IMR-90 (cell line): ENCODE measurements around the gene ATG5. TPM values are rescaled to one million over a fixed set of nuclear protein-coding genes. Genes with fewer than 3 reads are reported as not detected.
A peak's percentile ranks its signal among the peaks of the same experiment; 100 is the strongest.

Experiments used
- ATAC-seq: fragments of 200-7000 bp; cut with Tn5 transposase; 2 replicates; pipeline ENCODE4 v1.9.1; 2020; ENCODE audit warnings: low read depth, mild to moderate bottlenecking, moderate library complexity
- BruUV-seq: library from RNA; stranded (reverse); fragments of 400-500 nt; replicated peaks from 2 replicates; lab custom pipeline; 2021; lab: Mats Ljungman, UMichigan
- CTCF ChIA-PET: fragments of 300-600 bp; formaldehyde crosslinking; extraction: SDS; loops from one replicate; lab custom pipeline; 2021; ENCODE audit warnings: antibody characterized with exemption; lab: Yijun Ruan, JAX
- POLR2A ChIA-PET: fragments of 300-600 bp; sonication (Branson Sonifier 250); formaldehyde crosslinking; loops from one replicate; lab custom pipeline; 2022; ENCODE audit warnings: antibody characterized with exemption; ENCODE audit not compliant: unreplicated experiment; lab: Charles Lee
- DNase-seq: peaks from one replicate; pipeline ENCODE4 v3.0.0; 2013
- H2AFZ ChIP-seq: replicated peaks from 2 replicates; pipeline ENCODE3; 2013; ENCODE audit warnings: low read length, mild to moderate bottlenecking; ENCODE audit not compliant: poor library complexity
- H2AK5ac ChIP-seq: 2 replicates; pipeline ENCODE4 v1.6.1; 2013; ENCODE audit warnings: low read depth, low read length, inconsistent platforms
- H2AK9ac ChIP-seq: replicated peaks from 2 replicates; pipeline ENCODE3; 2013; ENCODE audit warnings: mild to moderate bottlenecking, low read depth, low read length, moderate library complexity; ENCODE audit not compliant: poor library complexity
- H2BK120ac ChIP-seq: 2 replicates; pipeline ENCODE4 v1.6.1; 2013; ENCODE audit warnings: low read depth, low read length, inconsistent platforms
- H2BK15ac ChIP-seq: 3 replicates; pipeline ENCODE4 v1.6.1; 2013; ENCODE audit warnings: low read depth, low read length, inconsistent platforms
- H2BK20ac ChIP-seq: 2 replicates; pipeline ENCODE4 v1.6.1; 2013; ENCODE audit warnings: low read depth, mild to moderate bottlenecking, inconsistent platforms, low read length, moderate library complexity
- H2BK5ac ChIP-seq: 2 replicates; pipeline ENCODE4 v1.6.1; 2013; ENCODE audit warnings: mild to moderate bottlenecking, low read depth, low read length, inconsistent platforms; ENCODE audit not compliant: poor library complexity, severe bottlenecking
- H3K14ac ChIP-seq: replicated peaks from 2 replicates; pipeline ENCODE4 v1.6.1; 2013; ENCODE audit warnings: low read depth, low read length, inconsistent platforms
- H3K18ac ChIP-seq: 2 replicates; pipeline ENCODE4 v1.6.1; 2013; ENCODE audit warnings: low read depth, low read length, control low read depth
- H3K23ac ChIP-seq: 2 replicates; pipeline ENCODE4 v1.6.1; 2013; ENCODE audit warnings: low read depth, low read length, inconsistent platforms
- H3K27ac ChIP-seq: 2 replicates; pipeline ENCODE4 v1.5.1; 2013; ENCODE audit warnings: mild to moderate bottlenecking, control low read depth, low read length; ENCODE audit not compliant: insufficient read depth
- H3K27me3 ChIP-seq: 2 replicates; pipeline ENCODE4 v1.6.1; 2013; ENCODE audit warnings: low read length; ENCODE audit not compliant: control insufficient read depth, insufficient read depth
- H3K36me3 ChIP-seq: 2 replicates; pipeline ENCODE4 v1.6.1; 2013; ENCODE audit warnings: low read length, mixed read lengths; ENCODE audit not compliant: control insufficient read depth, insufficient read depth
- H3K4ac ChIP-seq: 2 replicates; pipeline ENCODE4 v1.6.1; 2013; ENCODE audit warnings: low read depth, low read length, inconsistent platforms
- H3K4me1 ChIP-seq: 2 replicates; pipeline ENCODE4 v1.6.1; 2013; ENCODE audit warnings: low read length, mixed read lengths; ENCODE audit not compliant: control insufficient read depth, insufficient read depth
- H3K4me2 ChIP-seq: 2 replicates; pipeline ENCODE4 v1.6.1; 2013; ENCODE audit warnings: low read depth, mild to moderate bottlenecking, control low read depth, low read length, moderate library complexity
- H3K4me3 ChIP-seq: 2 replicates; pipeline ENCODE4 v1.5.1; 2013; ENCODE audit warnings: low read depth, mild to moderate bottlenecking, control low read depth, low read length, moderate library complexity; ENCODE audit not compliant: insufficient read depth
- H3K56ac ChIP-seq: 2 replicates; pipeline ENCODE4 v1.6.1; 2013; ENCODE audit warnings: low read length, inconsistent platforms; ENCODE audit not compliant: insufficient read depth; ENCODE audit errors: extremely low read depth
- H3K79me1 ChIP-seq, 2 experiments: 2 replicates each; pipeline ENCODE4 v1.6.1; 2013; ENCODE audit warnings: low read length in 2 of 2, inconsistent platforms in 1 of 2, low read depth in 1 of 2
- H3K9ac ChIP-seq: 2 replicates; pipeline ENCODE4 v1.6.1; 2013; ENCODE audit warnings: low read depth, low read length, control low read depth
- H3K9me1 ChIP-seq: 2 replicates; pipeline ENCODE4 v1.6.1; 2013; ENCODE audit warnings: low read length, inconsistent platforms; ENCODE audit not compliant: insufficient read depth
- H3K9me3 ChIP-seq: 2 replicates; pipeline ENCODE4 v1.6.1; 2013; ENCODE audit warnings: low read length; ENCODE audit not compliant: control insufficient read depth, insufficient read depth
- H4K20me1 ChIP-seq: 2 replicates; pipeline ENCODE4 v1.6.1; 2013; ENCODE audit warnings: low read length, inconsistent platforms; ENCODE audit not compliant: insufficient read depth
- H4K5ac ChIP-seq: 2 replicates; pipeline ENCODE4 v1.6.1; 2013; ENCODE audit warnings: mild to moderate bottlenecking, low read depth, low read length, control low read depth
- H4K8ac ChIP-seq, 2 experiments: 2 replicates each; pipeline ENCODE4 v1.6.1; 2013; ENCODE audit warnings: low read depth in 2 of 2, low read length in 2 of 2, control low read depth in 1 of 2, inconsistent platforms in 1 of 2
- H4K91ac ChIP-seq: 2 replicates; pipeline ENCODE4 v1.6.1; 2013; ENCODE audit warnings: low read depth, low read length, inconsistent platforms; ENCODE audit not compliant: insufficient read depth
- CEBPB ChIP-seq: IDR thresholded peaks from 2 replicates; pipeline ENCODE4 v1.6.1; 2012; ENCODE audit warnings: low read depth, low read length, improper control_type of control experiment
- FOS ChIP-seq: fragments of 150-350 bp; IDR thresholded peaks from 2 replicates; pipeline ENCODE4 v1.6.1; 2016; ENCODE audit warnings: low read depth, low read length
- RAD21 ChIP-seq: IDR thresholded peaks from 2 replicates; pipeline ENCODE4 v1.6.1; 2012; ENCODE audit warnings: low read length, improper control_type of control experiment
- RFX5 ChIP-seq: IDR thresholded peaks from 2 replicates; pipeline ENCODE4 v1.8.0; 2012; ENCODE audit warnings: low read depth, mild to moderate bottlenecking, low read length, moderate library complexity
- SMC3 ChIP-seq: fragments of 150-350 bp; IDR thresholded peaks from 2 replicates; pipeline ENCODE4 v1.6.1; 2016; ENCODE audit warnings: low read depth, mild to moderate bottlenecking, antibody characterized with exemption, low read length, moderate library complexity
- WGBS, 2 experiments: methylation state at CpG; one replicate each; pipeline versions ENCODE4 v1.1.5 to v1.1.7; 2013; ENCODE audit warnings: missing lambda C conversion rate in 2 of 2; ENCODE audit not compliant: insufficient read length in 1 of 2; ENCODE audit errors: extremely low coverage in 2 of 2; 5-methylcytosine and 5-hydroxymethylcytosine counted together
- dilution Hi-C: fragments of 300-500 bp; cut with HindIII; formaldehyde crosslinking; loops from one replicate; pipeline ENCODE4 v1.14.3; 2018; ENCODE audit warnings: low sequenced_read_pairs; ENCODE audit not compliant: unreplicated experiment
- in situ Hi-C: fragments of 300-500 bp; cut with MboI; formaldehyde crosslinking; loops from 3 replicates; pipeline ENCODE4 v1.14.3; 2019; ENCODE audit warnings: low sequenced_read_pairs, inconsistent platforms, mixed read lengths
- intact Hi-C: fragments of 100-400 bp; cut with micrococcal nuclease; formaldehyde crosslinking; loops from 2 replicates; pipeline ENCODE4 v1.10.0; 2022
- polyA plus RNA-seq, 3 experiments: library from polyadenylated mRNA; depleted of rRNA; stranded (reverse); fragments of >200 nt; gene quantifications; 2 replicates each; pipeline ENCODE4 v1.2.3, GENCODE V29; 2012; ENCODE audit warnings: low replicate concordance in 1 of 3
- total RNA-seq: library from RNA; depleted of rRNA; stranded (reverse); fragments of >200 nt; gene quantifications from 2 replicates; pipeline ENCODE4 v1.2.3, GENCODE V29; 2012

The ATG5 gene
- total and polyA plus RNA-seq, 2 of the 4 experiments (the other 2 are of a cell fraction) = 13.5 to 28.0 TPM

DNA sequence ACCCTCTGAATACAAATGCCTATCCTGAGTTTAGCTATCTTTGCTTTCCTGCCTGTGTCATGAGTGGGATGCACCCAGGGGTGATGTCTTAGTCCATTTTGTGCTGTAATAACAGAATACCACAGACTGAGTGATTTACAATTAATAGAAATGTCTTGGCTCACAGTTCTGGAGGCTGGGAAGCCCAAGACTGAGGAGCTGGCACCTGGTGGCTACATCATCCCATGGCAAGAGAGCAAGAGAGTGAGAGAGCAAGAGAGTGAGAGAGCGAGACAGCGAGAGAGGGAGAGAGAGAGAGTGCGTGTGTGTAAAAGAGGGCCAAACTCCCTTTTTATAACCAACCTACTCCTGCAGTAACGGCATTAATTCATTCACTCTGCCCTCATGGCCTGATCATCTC lies 162.6 kb downstream of the ATG5 start:
- H3K4me2 ChIP-seq = no peak overlapping the region
- H3K4me3 ChIP-seq = no peak overlapping the region
- peak overlapping the region; percentile 55 for H4K91ac ChIP-seq
- in situ Hi-C loops = no loop called here
- peak overlapping the region; percentile 64; the same call in 1 of the 2 replicates for H3K18ac ChIP-seq
- ATAC-seq (no peak), DNase-seq (no peak)
- H4K20me1 ChIP-seq = no peaks in the 10 kb centered on the region
- no peak overlapping the region for H3K56ac ChIP-seq
- H2AK5ac ChIP-seq = peak overlapping the region; percentile 59; the same call in 1 of the 2 replicates
- H2BK120ac ChIP-seq = peak overlapping the region; percentile 66
- peak overlapping the region; percentile 90 for H2AFZ ChIP-seq
- WGBS, 2 experiments = no CpG with 5 or more reads among the region's 4 CpGs
- intact Hi-C loops = no loop called here
- H3K4me1 ChIP-seq = peaks cover 27% of the 10 kb centered on the region
- TF ChIP-seq SMC3 (no peak), RAD21 (no peak), CEBPB (no peak), RFX5 (no peak), FOS (no peak)
- no peaks in the 10 kb centered on the region for H3K36me3 ChIP-seq
- peak overlapping the region; percentile 56 for H2AK9ac ChIP-seq
- no TSS peak for BruUV-seq
- peak overlapping the region; percentile 77 for H3K4ac ChIP-seq
- H3K9me3 ChIP-seq = no peaks in the 10 kb centered on the region
- H2BK5ac ChIP-seq = peak overlapping the region; percentile 80
- peak overlapping the region; percentile 94 for H2BK20ac ChIP-seq
- H4K5ac ChIP-seq = peak overlapping the region; percentile 27; the same call in 1 of the 2 replicates
- H3K9me1 ChIP-seq = peaks cover 32% of the 10 kb centered on the region
- POLR2A ChIA-PET = interaction anchor here (0.6 kb wide), 1 partner anchor 670 kb away, joined by 3 read pairs; no protein-coding TSS in a partner anchor
- H3K79me1 ChIP-seq = no peaks in the 10 kb centered on the region
- peak overlapping the region in 1 of 2 experiments; percentile 72; a peak in 2 of 4 replicates for H4K8ac ChIP-seq
- H3K27ac ChIP-seq = no peak overlapping the region
- H3K14ac ChIP-seq = peak overlapping the region; percentile 45
- H3K27me3 ChIP-seq = no peaks in the 10 kb centered on the region
- peak overlapping the region; percentile 92; the same call in 2 of the 3 replicates for H2BK15ac ChIP-seq
- 0 out of 2 replicates have a peak overlapping the region, but pooled peaks have one; percentile 49 for H3K23ac ChIP-seq
- CTCF ChIA-PET = interaction anchor here (0.7 to 1.5 kb wide), 3 partner anchors 19 to 679 kb away, joined by 3 to 4 read pairs (median 4); no protein-coding TSS in a partner anchor
- H3K9ac ChIP-seq = no peak overlapping the region
- dilution Hi-C loops = no loop called here
